GM12865 (cell line): ENCODE measurements around the gene M1AP.

ENCODE experiments used
- DNase-seq: peaks from one replicate; pipeline ENCODE4 v3.0.0; 2010; ENCODE audit warnings: low read depth
- H3K4me3 ChIP-seq: 2 replicates; pipeline ENCODE4 v1.5.1; 2011; ENCODE audit warnings: mild to moderate bottlenecking, low read depth, low read length, control low read depth
- CTCF ChIP-seq: IDR thresholded peaks from 2 replicates; pipeline ENCODE4 v1.5.1; 2011; ENCODE audit warnings: low read length, control low read depth, low read depth, inconsistent platforms; ENCODE audit not compliant: insufficient read depth; ENCODE audit errors: missing control alignments

The M1AP gene

GRCh38 chr2:74648009-74648443, at the start of gene M1AP:
M1AP (minus strand) TSS chr2:74648330; CDS start chr2:74640275, 8,055 bp downstream.
- H3K4me3 ChIP-seq: peak within 1 kb of the TSS; percentile 23; the same call in 1 of the 2 replicates
- no peak for DNase-seq
- TF ChIP-seq CTCF: peak; percentile 22

- DNase-seq: no peak
- H3K4me3 ChIP-seq: no peak overlapping the region
- no peak for TF ChIP-seq CTCF
These were observed 48.7 kb upstream of the M1AP start for GRCh38 chr2:74696829-74697228.

GRCh38 chr2:74695663-74696062, 47.5 kb upstream of the M1AP start:
- TF ChIP-seq CTCF: no peak
- no peak for DNase-seq
- H3K4me3 ChIP-seq: no peak overlapping the region

DNA sequence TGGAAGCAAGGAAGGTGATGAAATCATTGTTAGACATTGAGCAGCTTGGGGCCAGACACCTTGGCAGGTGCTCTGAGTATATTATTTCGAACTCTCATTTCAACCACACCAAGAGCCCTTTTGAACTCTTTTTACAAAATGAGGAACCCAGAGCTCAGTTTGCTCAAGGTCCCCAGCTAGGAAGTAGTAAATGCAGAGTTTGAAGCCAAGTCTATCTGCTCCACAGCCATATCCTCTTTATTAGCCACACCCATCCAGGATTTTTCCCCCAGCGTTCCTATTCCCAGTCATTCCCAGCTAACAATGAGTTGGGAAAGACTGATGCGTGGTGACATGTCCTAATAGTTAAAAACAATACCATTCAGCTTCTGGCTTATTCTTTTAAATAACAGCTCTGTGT, 46.2 kb upstream of the M1AP start:
- TF ChIP-seq CTCF: no peak
- H3K4me3 ChIP-seq: no peak overlapping the region
- no peak for DNase-seq

DNA sequence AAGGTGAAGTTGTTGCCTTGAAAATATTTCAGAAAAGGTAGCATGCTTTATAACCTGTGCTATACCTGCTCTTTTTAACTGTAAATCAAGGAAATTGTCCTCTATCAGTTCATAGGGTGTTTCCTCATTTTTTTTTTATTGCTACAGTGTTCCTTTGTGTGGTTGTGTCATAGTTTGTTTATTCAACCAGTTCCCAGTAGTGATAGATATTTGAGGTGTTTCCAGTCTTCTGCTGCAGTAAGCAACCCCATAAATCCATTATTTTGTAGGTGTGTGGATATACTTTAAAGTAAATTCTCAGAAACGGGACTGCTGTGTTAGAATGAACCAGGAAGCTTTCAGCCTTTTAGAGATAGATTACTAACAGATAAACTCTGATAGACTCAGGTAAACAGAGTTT, 45.5 kb upstream of the M1AP start:
- no peak for DNase-seq
- no peak for TF ChIP-seq CTCF
- no peak overlapping the region for H3K4me3 ChIP-seq

DNA sequence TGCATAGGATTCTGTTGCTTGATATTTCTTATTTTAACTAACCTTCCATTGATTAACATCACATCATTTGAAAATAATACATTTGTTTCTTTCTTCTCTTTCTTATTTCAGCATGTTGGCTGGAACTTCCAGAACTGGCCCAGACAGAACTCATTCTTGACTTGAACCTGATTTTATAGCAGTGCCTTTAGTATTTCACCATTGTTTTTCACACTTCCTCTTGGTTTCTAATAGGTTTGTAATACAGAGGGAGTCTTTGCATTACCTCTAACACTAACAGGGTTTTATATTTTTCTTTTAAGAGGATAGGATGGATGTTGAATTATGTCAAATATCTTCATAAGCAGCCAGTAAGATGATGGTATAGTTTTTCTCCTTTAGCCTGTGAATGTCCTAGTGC, 45.1 kb upstream of the M1AP start:
- TF ChIP-seq CTCF: no peak
- DNase-seq: no peak
- no peak overlapping the region for H3K4me3 ChIP-seq

DNA sequence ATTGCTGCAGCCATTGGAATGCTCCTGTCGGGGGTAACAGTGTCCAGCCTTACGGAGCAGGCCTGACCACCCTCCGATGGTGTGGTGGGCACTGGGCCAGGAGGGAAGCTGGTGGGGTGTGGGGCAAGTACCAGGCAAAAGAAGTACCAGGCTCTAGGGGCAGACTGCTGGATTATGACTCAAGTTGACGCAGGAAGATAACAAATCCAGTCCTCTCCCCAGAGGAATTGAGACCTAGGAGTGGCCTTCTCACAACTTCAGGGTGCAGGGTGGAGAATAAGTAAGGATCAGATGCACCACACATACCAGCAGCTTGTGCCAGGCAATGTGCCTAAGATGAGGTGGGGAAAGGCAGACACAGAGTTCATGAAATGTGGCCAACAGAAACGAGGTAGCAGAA, 43.8 kb upstream of the M1AP start:
- no peak for DNase-seq
- H3K4me3 ChIP-seq: no peak overlapping the region
- TF ChIP-seq CTCF: no peak
